Activated T-helper 2 cell treated with anti-CD3 and anti-CD28 coated beads, Interferon-gamma antibody, Interleukin-2, Interleukin-4, amounts not matched to agents 10 μg/mL and 5 μg/mL and 100 μg/mL, durations not matched to agents 14 hours and 24 hours and 36 hours (primary cell): ENCODE data around the gene SCYGR1. TPM values are rescaled to one million over a fixed set of nuclear protein-coding genes. Genes with fewer than 3 reads are reported as not detected.
"Not testable (repeated sequence)": the region's sequence is repeated elsewhere in the genome, so short reads cannot be mapped to it uniquely, and the experiment has no call there.

Experiments
- DNase-seq: peaks from one replicate; pipeline ENCODE4 v3.0.0; 2021; ENCODE audit warnings: low spot score
- H3K27ac Mint-ChIP-seq: one replicate; pipeline ENCODE4 v1.8.0; 2021; ENCODE audit warnings: mixed read lengths
- H3K27me3 Mint-ChIP-seq: one replicate; pipeline ENCODE4 v1.8.0; 2021; ENCODE audit warnings: low read depth, mixed read lengths
- H3K36me3 Mint-ChIP-seq: one replicate; pipeline ENCODE4 v1.8.0; 2021; ENCODE audit warnings: low read depth, mixed read lengths
- H3K4me1 Mint-ChIP-seq: one replicate; pipeline ENCODE4 v1.8.0; 2021; ENCODE audit warnings: low read depth, mixed read lengths
- H3K4me3 Mint-ChIP-seq: one replicate; pipeline ENCODE4 v1.8.0; 2021; ENCODE audit warnings: low read depth, mild to moderate bottlenecking, moderate library complexity, mixed read lengths
- H3K9me3 Mint-ChIP-seq: one replicate; pipeline ENCODE4 v1.8.0; 2021; ENCODE audit warnings: mixed read lengths
- intact Hi-C: fragments of 100-400 bp; cut with micrococcal nuclease; formaldehyde crosslinking; loops from one replicate; pipeline ENCODE4 v1.15.1; 2023
- total RNA-seq: library from RNA; stranded (reverse); gene quantifications from 2 replicates; pipeline ENCODE4 v1.2.3, GENCODE V29; 2022

The SCYGR1 gene
- total RNA-seq, 1 donor from 2014 or later = not detected

DNA sequence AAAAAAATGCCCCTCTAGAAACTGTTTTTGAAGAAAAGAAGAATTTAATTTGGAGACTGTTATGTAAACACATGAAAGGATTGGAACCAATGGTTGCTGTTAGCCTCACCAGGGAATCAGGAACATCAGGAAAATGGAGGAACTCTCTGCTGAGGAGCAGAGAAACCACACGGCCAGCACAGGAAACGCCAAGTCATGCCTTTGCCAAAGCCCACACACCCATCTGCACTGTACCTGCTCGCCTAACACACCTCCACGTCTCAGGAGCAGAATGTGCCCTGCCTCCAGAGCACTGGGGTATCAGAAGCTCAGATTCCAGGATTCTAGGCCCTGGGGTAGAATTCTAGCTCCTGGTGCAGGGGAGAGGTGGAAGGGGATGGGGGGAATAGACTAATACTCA lies 9.8 kb upstream of the SCYGR1 start:
- intact Hi-C loops = no loop called here
- peaks cover 6% of the 10 kb centered on the region for H3K4me1 Mint-ChIP-seq
- H3K9me3 Mint-ChIP-seq = no peaks in the 10 kb centered on the region
- no peaks in the 10 kb centered on the region for H3K27me3 Mint-ChIP-seq
- H3K36me3 Mint-ChIP-seq = no peaks in the 10 kb centered on the region
- no peak overlapping the region for H3K27ac Mint-ChIP-seq
- DNase-seq = no peak
- no peak overlapping the region for H3K4me3 Mint-ChIP-seq

DNA sequence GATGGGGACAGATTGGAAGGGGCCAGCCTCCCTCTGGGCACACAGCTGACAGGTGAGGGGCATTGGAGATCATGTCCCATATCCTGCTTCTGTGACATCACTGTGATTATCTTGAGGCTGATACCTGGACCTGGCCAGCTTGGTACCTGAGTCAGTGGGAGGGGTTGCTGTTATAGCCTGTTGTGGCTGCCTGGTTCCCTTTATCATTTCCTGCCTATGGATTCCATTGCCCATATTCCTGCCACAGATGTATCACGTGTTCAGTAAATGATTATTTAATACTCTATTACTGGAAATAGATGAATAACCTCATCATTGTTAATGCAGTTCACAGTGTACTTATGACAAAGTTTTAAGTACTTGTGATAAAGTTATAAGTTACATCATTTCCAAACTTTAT lies 7.8 kb upstream of the SCYGR1 start:
- Mint-ChIP-seq H3K27ac (no peak overlapping the region), H3K9me3 (no peaks in the 10 kb centered on the region), H3K4me3 (no peak overlapping the region), H3K36me3 (no peaks in the 10 kb centered on the region), H3K4me1 (peaks cover 6% of the 10 kb centered on the region), H3K27me3 (no peaks in the 10 kb centered on the region)
- intact Hi-C loops = no loop called here
- DNase-seq = no peak

DNA sequence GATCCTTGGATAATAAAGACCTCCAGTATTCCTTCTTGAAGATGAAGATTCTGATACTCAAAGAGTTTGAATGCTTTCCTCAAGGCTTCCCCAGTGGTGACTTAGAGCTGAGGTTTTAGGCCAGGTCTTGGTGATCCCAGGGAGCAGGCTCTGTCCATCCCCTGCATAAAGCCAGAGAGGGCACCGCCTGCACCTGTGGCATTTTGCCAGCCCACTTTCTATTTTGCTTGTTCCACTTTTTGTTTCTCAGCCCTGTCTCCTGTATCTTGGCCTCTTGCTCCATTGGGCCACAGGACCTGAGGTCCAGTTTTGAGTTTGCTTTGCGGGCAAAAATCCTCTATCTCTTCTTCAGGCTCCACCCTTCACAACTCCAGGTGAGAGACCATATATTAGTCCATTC lies 6.7 kb upstream of the SCYGR1 start:
- Mint-ChIP-seq H3K9me3 (no peaks in the 10 kb centered on the region), H3K27me3 (no peaks in the 10 kb centered on the region), H3K27ac (no peak overlapping the region), H3K4me1 (peaks cover 6% of the 10 kb centered on the region), H3K36me3 (no peaks in the 10 kb centered on the region), H3K4me3 (no peak overlapping the region)
- intact Hi-C loops = no loop called here
- no peak for DNase-seq

DNA sequence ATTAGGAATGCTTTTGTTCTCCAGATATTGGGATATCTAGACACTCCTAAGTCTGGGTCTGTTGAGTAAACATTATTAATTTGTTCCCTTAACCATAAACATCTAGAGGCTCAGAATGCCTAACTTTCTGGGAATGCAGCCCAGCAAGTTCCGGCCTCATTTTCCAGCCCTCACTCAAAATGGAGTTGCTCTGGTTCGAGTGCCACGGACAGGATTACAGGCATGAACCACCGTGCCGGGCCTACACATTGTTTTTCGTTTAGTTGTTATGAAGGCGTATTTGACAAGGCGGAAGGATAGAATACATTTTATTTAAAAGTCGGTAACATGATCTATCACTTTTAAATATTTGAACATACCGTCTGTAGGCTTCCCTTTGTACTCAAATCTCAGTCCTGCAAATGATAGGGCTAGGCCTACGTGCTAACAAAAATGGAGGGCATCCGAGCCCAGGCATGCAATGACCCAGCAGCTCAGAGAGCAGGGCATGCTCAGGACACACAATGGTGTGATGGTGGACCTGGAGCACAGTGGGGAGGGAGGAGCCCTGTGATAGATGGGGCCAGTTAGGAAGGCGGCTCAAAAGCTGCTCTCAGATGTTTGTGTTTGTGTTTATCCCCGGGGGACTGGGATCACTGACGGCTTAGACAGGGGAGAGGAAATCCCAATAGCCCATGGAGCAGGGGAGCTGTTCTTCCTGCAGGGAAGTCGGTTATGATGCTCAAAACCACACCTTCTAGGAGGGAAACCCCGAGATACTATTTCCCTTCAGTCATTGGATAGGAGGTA lies 2.9 kb upstream of the SCYGR1 start:
- peaks cover 2% of the 10 kb centered on the region for H3K4me1 Mint-ChIP-seq
- DNase-seq = no peak
- no peak overlapping the region for H3K4me3 Mint-ChIP-seq
- intact Hi-C loops = no loop called here
- H3K9me3 Mint-ChIP-seq = no peaks in the 10 kb centered on the region
- no peaks in the 10 kb centered on the region for H3K36me3 Mint-ChIP-seq
- no peak overlapping the region for H3K27ac Mint-ChIP-seq
- no peaks in the 10 kb centered on the region for H3K27me3 Mint-ChIP-seq

DNA sequence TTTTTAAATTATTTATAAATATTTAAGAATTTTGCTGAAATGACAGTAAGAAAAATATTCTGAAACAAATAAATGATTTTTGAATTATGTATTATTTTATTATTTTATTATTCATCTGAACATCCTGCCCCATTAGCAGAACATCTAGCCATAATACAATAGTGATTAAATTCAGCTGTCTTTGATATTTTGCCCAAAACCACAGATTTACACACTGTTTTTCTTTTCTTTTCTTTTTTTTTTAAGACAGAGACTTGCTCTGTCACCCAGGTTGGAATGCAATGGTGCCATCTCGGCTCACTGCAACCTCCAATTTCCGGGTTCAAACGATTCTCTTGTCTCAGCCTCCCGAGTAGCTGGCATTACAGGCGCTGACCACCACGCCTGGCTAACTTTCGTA lies 1.9 kb upstream of the SCYGR1 start:
- H3K4me1 Mint-ChIP-seq = peaks cover 2% of the 10 kb centered on the region

GRCh38 chr2:227389231-227389630 lies 1.5 kb upstream of the SCYGR1 start:
- Mint-ChIP-seq H3K27me3 (no peaks in the 10 kb centered on the region), H3K36me3 (no peaks in the 10 kb centered on the region), H3K27ac (no peak overlapping the region), H3K4me3 (no peak overlapping the region), H3K9me3 (no peaks in the 10 kb centered on the region), H3K4me1 (peaks cover 2% of the 10 kb centered on the region)
- no peak for DNase-seq
- intact Hi-C loops = no loop called here

More for the DNA sequence above, 1.9 kb upstream of the SCYGR1 start:
- H3K36me3 Mint-ChIP-seq = no peaks in the 10 kb centered on the region
- H3K27me3 Mint-ChIP-seq = no peaks in the 10 kb centered on the region
- H3K27ac Mint-ChIP-seq = no peak overlapping the region
- DNase-seq = no peak
- H3K4me3 Mint-ChIP-seq = no peak overlapping the region
- no peaks in the 10 kb centered on the region for H3K9me3 Mint-ChIP-seq
- intact Hi-C loops = no loop called here

- no peak for DNase-seq
- peaks cover 2% of the 10 kb centered on the region for H3K4me1 Mint-ChIP-seq
- H3K36me3 Mint-ChIP-seq = no peaks in the 10 kb centered on the region
- no peak overlapping the region for H3K4me3 Mint-ChIP-seq
- no peaks in the 10 kb centered on the region for H3K9me3 Mint-ChIP-seq
- H3K27me3 Mint-ChIP-seq = no peaks in the 10 kb centered on the region
- H3K27ac Mint-ChIP-seq = no peak overlapping the region
- intact Hi-C loops = no loop called here
Observed at GRCh38 chr2:227388537-227389011, 825 bp upstream of the SCYGR1 start.

GRCh38 chr2:227386630-227387029 lies 1.1 kb downstream of the SCYGR1 start:
- Mint-ChIP-seq H3K27me3 (no peaks in the 10 kb centered on the region), H3K4me1 (peaks cover 5% of the 10 kb centered on the region), H3K4me3 (no peak overlapping the region), H3K36me3 (no peaks in the 10 kb centered on the region), H3K27ac (no peak overlapping the region), H3K9me3 (no peaks in the 10 kb centered on the region)
- intact Hi-C loops = no loop called here
- DNase-seq = no peak

DNA sequence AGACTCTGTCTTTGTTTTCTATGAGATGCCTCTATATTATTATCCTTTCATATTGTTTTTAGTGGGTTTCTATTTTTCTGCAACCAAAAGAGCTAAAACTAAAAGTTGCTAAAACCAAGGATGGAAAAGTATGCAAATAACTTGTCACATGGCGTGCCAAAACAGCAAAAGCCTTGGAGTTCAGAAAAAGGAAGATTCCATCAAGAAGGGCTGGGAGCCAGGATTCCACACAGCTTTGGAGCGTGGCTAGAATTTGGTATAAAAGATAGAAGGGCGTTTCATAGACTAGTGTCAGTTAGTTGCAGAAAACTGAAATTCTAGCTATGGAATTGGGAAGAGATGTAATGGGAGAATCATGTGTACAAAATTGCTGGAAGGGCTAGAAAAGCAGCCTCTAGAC lies 4.1 kb downstream of the SCYGR1 start:
- no peaks in the 10 kb centered on the region for H3K9me3 Mint-ChIP-seq
- H3K36me3 Mint-ChIP-seq = no peaks in the 10 kb centered on the region
- intact Hi-C loops = no loop called here
- no peak overlapping the region for H3K4me3 Mint-ChIP-seq
- DNase-seq = no peak
- H3K27ac Mint-ChIP-seq = no peak overlapping the region
- no peaks in the 10 kb centered on the region for H3K27me3 Mint-ChIP-seq
- peaks cover 5% of the 10 kb centered on the region for H3K4me1 Mint-ChIP-seq

- DNase-seq, H3K4me3 Mint-ChIP-seq, H3K27me3 Mint-ChIP-seq, intact Hi-C loops, H3K36me3 Mint-ChIP-seq, H3K27ac Mint-ChIP-seq, H3K4me1 Mint-ChIP-seq, H3K9me3 Mint-ChIP-seq: not testable (repeated sequence)
Observed at GRCh38 chr2:227382241-227382835, 5.4 kb downstream of the SCYGR1 start.

GRCh38 chr2:227379095-227379494 lies 8.7 kb downstream of the SCYGR1 start, which contains the start of gene TM4SF20:
Gene TM4SF20, minus strand, starts transcription at chr2:227379306. Its CDS starts 38 bp downstream, at chr2:227379268.
- no peak for DNase-seq
- Mint-ChIP-seq H3K4me3 (no peak within 1 kb of the TSS), H3K36me3 (no peaks in the 10 kb centered on the region), H3K4me1 (peaks cover 7% of the 10 kb centered on the region), H3K27ac (no peak within 1 kb of the TSS), H3K27me3 (no peaks in the 10 kb centered on the region), H3K9me3 (no peaks in the 10 kb centered on the region)
- intact Hi-C loops = no loop called here

GRCh38 chr2:227378371-227378782 lies 9.4 kb downstream of the SCYGR1 start:
- H3K9me3 Mint-ChIP-seq = no peaks in the 10 kb centered on the region
- H3K4me3 Mint-ChIP-seq = no peak overlapping the region
- no peak overlapping the region for H3K27ac Mint-ChIP-seq
- no peaks in the 10 kb centered on the region for H3K27me3 Mint-ChIP-seq
- DNase-seq = no peak
- peaks cover 7% of the 10 kb centered on the region for H3K4me1 Mint-ChIP-seq
- intact Hi-C loops = no loop called here
- H3K36me3 Mint-ChIP-seq = no peaks in the 10 kb centered on the region
